Mucosa of gallbladder (tissue), 1 donor: ENCODE measurements around the gene CCK. TPM values are rescaled to one million over a fixed set of nuclear protein-coding genes. Genes with fewer than 3 reads are reported as not detected.
"Not testable (repeated sequence)": the region's sequence is repeated elsewhere in the genome, so short reads cannot be mapped to it uniquely, and the experiment has no call there.

ENCODE experiments used
- DNase-seq: peaks from one replicate; pipeline ENCODE4 v3.0.0-alpha.2; 2020; ENCODE audit warnings: low spot score
- total RNA-seq: library from RNA; stranded (reverse); gene quantifications from one replicate; pipeline ENCODE4 v1.2.1, GENCODE V29; 2021
- donor health status: DM: no; HTN: no; CAD: no.

Gene CCK
- 1.3 TPM for total RNA-seq

DNA sequence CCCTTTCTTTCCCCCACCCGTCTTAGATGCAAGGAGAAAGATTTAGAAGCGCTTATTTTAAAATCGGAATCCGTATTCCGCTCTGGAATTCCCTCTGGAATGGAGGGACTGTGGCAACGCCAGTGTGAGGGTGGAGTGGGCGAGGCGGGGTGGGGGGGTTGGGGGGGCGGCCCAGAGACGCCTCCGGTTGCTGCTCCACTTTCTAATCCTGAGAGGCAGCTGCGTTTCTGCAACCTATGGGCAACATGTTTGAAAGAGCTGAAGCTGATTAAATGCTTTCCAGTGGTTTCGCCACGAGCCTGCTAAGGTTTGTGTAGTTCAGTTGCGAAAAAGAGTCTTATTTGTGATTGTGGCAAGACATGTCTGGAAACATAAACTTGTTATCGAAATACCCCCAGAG is at the start of gene CCK:
Gene CCK, minus strand, starts transcription at position 101 of the 400 bp plus-strand sequence. CDS start 2,555 bp downstream, outside the sequence.
- no peak for DNase-seq

- no peak for DNase-seq
Observed at GRCh38 chr3:42314411-42314810, 48.4 kb upstream of the CCK start.

GRCh38 chr3:42308651-42309050 is 42.7 kb upstream of the CCK start:
- no peak for DNase-seq

DNA sequence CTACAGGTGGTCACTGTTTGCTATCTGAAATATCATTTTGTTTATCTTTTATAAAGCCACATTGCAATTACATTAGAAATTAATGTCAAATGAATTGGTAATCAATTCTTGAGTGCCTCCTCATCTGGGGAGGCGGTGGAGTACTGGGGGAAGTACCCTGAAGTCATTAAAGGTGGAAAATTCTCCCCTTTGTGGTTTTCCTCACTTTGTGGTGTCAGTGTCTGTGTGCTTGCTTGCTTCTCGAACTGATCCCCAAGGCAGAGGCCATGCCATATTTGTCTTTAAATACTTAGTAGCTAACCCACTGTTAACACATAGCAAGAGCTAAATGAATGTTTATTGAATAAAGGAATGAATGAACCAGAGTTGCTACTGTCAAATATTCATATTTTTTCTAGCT is 40.5 kb upstream of the CCK start:
- DNase-seq, result no peak

- no peak for DNase-seq
Observed at GRCh38 chr3:42302924-42303634, 37.1 kb upstream of the CCK start.

DNA sequence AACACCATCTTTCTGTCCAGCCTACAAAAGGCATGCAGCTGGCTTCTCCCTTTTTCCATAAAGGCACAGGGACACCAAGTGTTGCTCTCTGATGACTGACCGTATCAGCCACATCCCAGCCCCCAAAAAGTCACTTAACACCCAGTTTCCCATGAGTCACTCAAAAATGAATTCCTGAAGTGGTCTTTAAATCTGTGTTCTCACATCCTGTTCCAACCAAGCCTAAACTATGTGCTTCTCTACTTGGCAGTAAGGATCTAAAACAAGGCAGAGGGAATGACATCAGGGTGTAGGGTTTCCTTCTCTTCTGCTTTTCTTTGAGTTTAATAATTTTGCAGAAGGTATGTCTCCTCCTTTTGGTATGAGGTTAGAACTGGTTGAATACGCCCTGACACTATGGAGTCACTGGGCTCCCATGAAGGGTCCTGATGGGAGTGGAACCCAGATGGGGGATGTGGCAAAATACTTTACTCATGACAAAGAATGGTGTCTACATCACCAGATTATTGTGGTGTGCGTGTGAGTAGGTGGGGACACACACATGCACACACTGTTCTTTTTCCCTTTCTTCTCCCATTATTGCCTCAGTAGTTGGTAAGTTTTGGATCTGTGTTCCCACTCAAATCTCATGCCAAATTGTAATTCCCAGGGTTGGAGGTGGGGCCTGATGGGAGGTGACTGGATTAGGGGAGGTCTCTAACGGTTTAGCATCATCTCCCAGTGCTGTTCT is 35.6 kb upstream of the CCK start:
- DNase-seq, result no peak

DNA sequence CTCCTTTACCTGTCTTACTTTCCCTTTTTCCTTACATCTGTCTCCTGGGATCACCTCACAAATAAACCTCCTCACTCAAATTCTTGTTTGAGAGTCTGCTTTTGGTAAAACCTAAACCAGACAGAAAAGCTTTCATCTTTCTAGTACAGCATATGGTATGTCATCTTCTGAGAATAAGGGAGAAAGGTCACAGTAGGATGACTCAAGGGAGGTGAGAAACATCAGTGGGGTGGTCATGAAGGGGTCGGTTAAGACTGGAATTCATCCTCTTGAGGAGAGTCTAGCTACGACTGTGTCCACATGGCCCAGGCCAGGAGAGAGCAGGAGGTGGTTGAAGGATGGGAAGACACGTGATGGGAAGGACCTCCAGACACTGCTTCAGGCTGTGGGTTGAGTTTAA is 34.8 kb upstream of the CCK start:
- DNase-seq, result no peak

- DNase-seq, result peak; percentile 45
Observed at GRCh38 chr3:42300013-42300412, 34.0 kb upstream of the CCK start.

DNA sequence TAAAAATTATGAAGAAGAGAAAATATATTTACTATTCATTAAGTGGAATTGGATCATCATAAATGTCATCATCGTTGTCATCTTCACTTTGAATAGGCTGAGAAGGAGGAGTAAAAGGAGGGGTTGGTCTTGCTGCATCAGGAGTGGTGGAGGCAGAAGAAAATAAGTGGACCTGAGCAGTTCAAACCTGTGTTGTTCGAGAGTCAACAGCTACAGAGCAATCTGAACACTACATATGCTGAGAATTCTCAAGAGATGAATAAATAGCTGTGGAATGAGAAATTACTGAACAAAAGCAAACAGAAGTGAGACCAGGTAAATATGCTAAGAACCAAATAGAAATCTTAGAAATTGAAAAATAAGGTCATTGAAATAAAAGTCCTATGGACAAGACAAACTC is 32.3 kb upstream of the CCK start:
- no peak for DNase-seq

GRCh38 chr3:42292009-42292408 is 26.0 kb upstream of the CCK start:
- no peak for DNase-seq

- DNase-seq, result no peak
Observed at GRCh38 chr3:42290966-42291714, 25.2 kb upstream of the CCK start.

GRCh38 chr3:42289026-42289425 is 23.0 kb upstream of the CCK start:
- DNase-seq, result no peak

- no peak for DNase-seq
Observed at GRCh38 chr3:42288385-42288784, 22.4 kb upstream of the CCK start.

DNA sequence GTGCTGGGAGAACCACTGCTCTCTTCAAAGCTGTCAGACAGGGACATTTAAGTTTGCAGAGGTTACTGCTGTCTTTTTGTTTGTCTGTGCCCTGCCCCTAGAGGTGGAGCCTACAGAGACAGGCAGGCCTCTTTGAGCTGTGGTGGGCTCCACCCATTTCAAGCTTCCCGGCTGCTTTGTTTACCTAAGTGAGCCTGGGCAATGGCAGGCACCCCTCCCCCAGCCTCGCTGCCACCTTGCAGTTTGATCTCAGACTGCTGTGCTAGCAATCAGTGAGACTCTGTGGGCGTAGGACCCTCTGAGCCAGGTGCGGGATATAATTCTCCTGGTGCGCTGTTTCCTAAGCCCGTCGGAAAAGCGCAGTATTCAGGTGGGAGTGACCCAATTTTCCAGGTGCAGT is 21.4 kb upstream of the CCK start:
- not testable (repeated sequence) for DNase-seq

DNA sequence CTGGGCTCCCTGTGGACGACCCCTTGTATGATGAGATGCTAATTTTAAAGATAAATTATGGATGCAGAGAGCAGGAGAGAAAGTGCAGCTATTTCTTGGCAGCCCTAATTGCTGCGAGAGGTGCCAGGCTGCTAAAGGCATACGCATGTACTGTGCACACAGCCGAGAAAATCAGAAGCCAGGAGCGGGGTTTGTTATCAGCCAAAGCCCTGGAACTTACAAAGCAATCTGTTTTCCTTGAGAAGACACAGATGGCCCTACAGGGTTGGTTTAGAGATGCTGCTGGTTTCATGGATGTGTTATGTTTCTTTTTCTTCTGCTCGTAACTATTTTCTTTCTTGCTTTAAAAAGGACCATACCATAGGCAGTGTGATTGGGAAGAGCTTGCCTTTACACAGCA is 11.7 kb upstream of the CCK start:
- DNase-seq, result peak; percentile 18

- no peak for DNase-seq
Observed at GRCh38 chr3:42276141-42277132, 10.5 kb upstream of the CCK start.

DNA sequence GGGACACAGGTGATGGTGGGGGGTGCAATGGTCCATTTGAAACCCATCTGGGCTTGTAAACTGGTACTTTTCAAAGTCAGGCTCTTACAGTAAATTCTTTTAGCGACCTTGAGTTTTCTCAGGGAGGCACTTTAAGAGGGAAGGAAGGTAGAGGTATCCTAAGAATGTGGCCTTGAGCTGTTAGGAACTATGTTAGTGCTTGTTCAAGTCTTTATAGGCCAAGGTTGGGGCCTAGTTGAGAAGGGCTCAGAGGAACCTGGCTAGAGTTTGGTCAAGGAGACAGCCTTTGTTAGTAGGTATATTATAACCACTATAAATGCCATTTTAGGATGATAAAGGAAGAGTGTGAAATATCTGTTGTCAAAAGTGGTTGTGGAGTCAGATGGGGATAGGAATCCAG is 9.2 kb upstream of the CCK start:
- DNase-seq, result no peak

DNA sequence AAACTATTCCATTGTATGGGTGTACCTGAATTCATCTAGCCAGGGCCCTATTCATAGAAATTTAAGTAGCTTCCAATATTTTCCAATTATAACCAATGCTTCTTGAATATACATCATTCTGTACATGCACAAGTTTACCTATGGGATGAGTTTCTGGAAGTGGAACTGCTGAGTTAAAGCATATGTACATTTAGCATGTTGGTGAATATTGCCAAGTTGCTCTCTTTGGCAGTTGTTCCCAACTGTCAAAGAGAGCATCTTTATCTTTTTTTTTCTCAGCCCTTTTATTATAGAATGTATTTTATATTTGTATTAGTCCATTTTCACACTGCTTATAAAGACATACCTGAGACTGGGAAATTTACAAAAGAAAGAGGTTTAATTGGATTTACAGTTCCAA is 8.3 kb upstream of the CCK start:
- DNase-seq, result no peak

- DNase-seq, result no peak
Observed at GRCh38 chr3:42273361-42273760, 7.4 kb upstream of the CCK start.

GRCh38 chr3:42271786-42272185 is 5.8 kb upstream of the CCK start:
- no peak for DNase-seq

DNA sequence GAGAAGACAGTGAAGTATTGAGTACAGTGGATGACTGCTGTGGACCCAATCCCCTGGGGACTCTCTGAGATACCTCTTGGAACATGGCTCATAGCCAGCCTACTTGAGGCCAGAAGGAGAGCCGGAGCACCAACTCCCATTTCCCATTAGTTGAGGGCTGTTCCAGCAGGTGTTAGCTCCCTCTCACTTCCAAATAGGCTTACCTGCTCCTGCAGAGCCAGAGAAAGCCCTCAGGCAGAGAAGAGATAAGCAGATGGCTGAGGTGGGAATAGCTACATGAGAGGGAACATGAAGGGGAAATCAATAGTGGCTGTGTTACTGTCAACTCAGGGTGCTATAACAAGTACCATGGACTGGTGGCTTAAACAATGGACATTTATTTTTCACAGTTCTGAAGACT is 4.6 kb upstream of the CCK start:
- no peak for DNase-seq

- no peak for DNase-seq
Observed at GRCh38 chr3:42269647-42270046, 3.7 kb upstream of the CCK start.
